A673 (cell line): ENCODE data around the gene HECW1.
"Not testable (repeated sequence)": the region's sequence is repeated elsewhere in the genome, so short reads cannot be mapped to it uniquely, and the experiment has no call there.

ENCODE experiments used
- EZH2 ChIP-seq: fragments of 200-600 bp; sonication (generic); IDR thresholded peaks from 2 replicates; pipeline ENCODE4 v1.6.1; 2017; ENCODE audit warnings: borderline replicate concordance, low read depth, mild to moderate bottlenecking, mixed read lengths, antibody characterized with exemption, low read length; ENCODE audit not compliant: poor library complexity, severe bottlenecking
- TF ChIP-seq, protein P1 (sequence below): fragments of 300-800, 200-600 bp; sonication (generic); conservative IDR thresholded peaks from 2 replicates; pipeline ENCODE4 v1.5.1; 2017; ENCODE audit warnings: low read depth, mild to moderate bottlenecking, antibody characterized with exemption, low read length, moderate library complexity, mixed read lengths

DNA sequence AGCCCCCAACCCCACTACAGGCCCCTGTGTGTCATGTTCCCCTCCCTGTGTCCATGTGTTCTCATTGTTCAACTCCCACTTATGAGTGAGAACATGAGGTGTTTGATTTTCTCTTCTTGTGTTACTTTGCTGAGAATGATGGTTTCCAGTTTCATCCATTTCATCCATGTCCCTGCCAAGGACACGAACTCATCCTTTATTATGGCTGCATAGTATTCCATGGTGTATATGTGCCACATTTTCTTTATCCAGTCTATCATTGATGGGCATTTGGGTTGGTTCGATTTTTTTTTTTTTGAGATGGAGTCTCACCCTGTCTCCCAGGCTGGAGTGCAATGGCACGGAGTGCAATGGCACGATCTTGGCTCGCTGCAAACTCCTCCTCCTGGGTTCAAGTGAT, 373.6 kb downstream of the HECW1 start:
- TF ChIP-seq, protein P1, sequence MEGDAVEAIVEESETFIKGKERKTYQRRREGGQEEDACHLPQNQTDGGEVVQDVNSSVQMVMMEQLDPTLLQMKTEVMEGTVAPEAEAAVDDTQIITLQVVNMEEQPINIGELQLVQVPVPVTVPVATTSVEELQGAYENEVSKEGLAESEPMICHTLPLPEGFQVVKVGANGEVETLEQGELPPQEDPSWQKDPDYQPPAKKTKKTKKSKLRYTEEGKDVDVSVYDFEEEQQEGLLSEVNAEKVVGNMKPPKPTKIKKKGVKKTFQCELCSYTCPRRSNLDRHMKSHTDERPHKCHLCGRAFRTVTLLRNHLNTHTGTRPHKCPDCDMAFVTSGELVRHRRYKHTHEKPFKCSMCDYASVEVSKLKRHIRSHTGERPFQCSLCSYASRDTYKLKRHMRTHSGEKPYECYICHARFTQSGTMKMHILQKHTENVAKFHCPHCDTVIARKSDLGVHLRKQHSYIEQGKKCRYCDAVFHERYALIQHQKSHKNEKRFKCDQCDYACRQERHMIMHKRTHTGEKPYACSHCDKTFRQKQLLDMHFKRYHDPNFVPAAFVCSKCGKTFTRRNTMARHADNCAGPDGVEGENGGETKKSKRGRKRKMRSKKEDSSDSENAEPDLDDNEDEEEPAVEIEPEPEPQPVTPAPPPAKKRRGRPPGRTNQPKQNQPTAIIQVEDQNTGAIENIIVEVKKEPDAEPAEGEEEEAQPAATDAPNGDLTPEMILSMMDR, result not testable (repeated sequence)
- not testable (repeated sequence) for TF ChIP-seq EZH2
